ENCODE measurements around the gene TLCD4.

TLCD4 gene

GRCh38 chr1:95119273-95119672 is 2.1 kb downstream of the TLCD4 start:
- H3K36me3 ChIP-seq = no peaks in the 10 kb centered on the region
- no peak overlapping the region for H3K4me3 ChIP-seq (ENCODE audit: low read depth in 1 of 2, low read length in 1 of 2)
- no peaks in the 10 kb centered on the region for H3K9me3 ChIP-seq
- no peak overlapping the region for H3K27ac ChIP-seq
- peaks cover 25 to 34% of the 10 kb centered on the region in 2 experiments for H3K4me1 ChIP-seq (ENCODE audit: control insufficient read depth in 1 of 2, insufficient read depth in 1 of 2, low read depth in 1 of 2, low read length in 1 of 2)
- TF ChIP-seq, protein P1, sequence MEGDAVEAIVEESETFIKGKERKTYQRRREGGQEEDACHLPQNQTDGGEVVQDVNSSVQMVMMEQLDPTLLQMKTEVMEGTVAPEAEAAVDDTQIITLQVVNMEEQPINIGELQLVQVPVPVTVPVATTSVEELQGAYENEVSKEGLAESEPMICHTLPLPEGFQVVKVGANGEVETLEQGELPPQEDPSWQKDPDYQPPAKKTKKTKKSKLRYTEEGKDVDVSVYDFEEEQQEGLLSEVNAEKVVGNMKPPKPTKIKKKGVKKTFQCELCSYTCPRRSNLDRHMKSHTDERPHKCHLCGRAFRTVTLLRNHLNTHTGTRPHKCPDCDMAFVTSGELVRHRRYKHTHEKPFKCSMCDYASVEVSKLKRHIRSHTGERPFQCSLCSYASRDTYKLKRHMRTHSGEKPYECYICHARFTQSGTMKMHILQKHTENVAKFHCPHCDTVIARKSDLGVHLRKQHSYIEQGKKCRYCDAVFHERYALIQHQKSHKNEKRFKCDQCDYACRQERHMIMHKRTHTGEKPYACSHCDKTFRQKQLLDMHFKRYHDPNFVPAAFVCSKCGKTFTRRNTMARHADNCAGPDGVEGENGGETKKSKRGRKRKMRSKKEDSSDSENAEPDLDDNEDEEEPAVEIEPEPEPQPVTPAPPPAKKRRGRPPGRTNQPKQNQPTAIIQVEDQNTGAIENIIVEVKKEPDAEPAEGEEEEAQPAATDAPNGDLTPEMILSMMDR (IDR thresholded peaks at IDR 0.05) = no peak
- H3K27me3 ChIP-seq = peaks cover 56% of the 10 kb centered on the region

GRCh38 chr1:95122151-95122697 is 5.1 kb downstream of the TLCD4 start:
- Histone ChIP-seq H3K4me1 (ENCODE audit: control insufficient read depth in 1 of 2, insufficient read depth in 1 of 2, low read depth in 1 of 2, low read length in 1 of 2) (peaks cover 7 to 13% of the 10 kb centered on the region in 2 experiments), H3K27ac (no peak overlapping the region), H3K4me3 (ENCODE audit: low read depth in 1 of 2, low read length in 1 of 2) (no peak overlapping the region), H3K9me3 (no peaks in the 10 kb centered on the region), H3K27me3 (peaks cover 61% of the 10 kb centered on the region), H3K36me3 (no peaks in the 10 kb centered on the region)
- TF ChIP-seq, protein P1 (IDR thresholded peaks at IDR 0.05) = no peak

- Histone ChIP-seq H3K36me3 (no peaks in the 10 kb centered on the region), H3K4me3 (ENCODE audit: low read depth in 1 of 2, low read length in 1 of 2) (no peak overlapping the region), H3K4me1 (ENCODE audit: control insufficient read depth in 1 of 2, insufficient read depth in 1 of 2, low read depth in 1 of 2, low read length in 1 of 2) (no peaks in the 10 kb centered on the region), H3K27me3 (peaks cover 52% of the 10 kb centered on the region), H3K9me3 (no peaks in the 10 kb centered on the region), H3K27ac (no peak overlapping the region)
- TF ChIP-seq, protein P1 (IDR thresholded peaks at IDR 0.05) = no peak
Observed at GRCh38 chr1:95124342-95124741, 7.2 kb downstream of the TLCD4 start.

DNA sequence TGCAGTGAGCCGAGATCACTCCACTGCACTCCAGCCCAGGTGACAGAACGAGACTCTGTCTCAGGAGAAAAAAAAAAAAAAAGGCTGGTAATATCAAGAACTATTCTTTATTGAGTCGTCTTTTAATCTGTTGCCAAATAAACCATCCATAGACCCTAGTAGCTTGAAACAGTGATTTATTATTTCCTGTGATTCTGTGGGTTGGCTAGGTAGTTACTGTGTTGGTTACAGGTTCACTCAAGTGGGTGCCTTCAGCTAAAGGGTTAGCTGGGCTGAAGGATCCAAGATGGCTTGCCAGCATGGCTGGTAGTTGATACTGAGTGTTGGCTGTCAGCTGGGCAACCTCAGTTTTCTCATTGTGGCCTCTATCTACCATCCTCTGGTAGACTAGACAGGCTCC is 9.2 kb downstream of the TLCD4 start:
- Histone ChIP-seq H3K9me3 (no peaks in the 10 kb centered on the region), H3K27ac (no peak overlapping the region), H3K4me1 (ENCODE audit: control insufficient read depth in 1 of 2, insufficient read depth in 1 of 2, low read depth in 1 of 2, low read length in 1 of 2) (no peaks in the 10 kb centered on the region), H3K36me3 (no peaks in the 10 kb centered on the region), H3K4me3 (ENCODE audit: low read depth in 1 of 2, low read length in 1 of 2) (no peak overlapping the region), H3K27me3 (peaks cover 39% of the 10 kb centered on the region)
- TF ChIP-seq, protein P1 (IDR thresholded peaks at IDR 0.05) = no peak

DNA sequence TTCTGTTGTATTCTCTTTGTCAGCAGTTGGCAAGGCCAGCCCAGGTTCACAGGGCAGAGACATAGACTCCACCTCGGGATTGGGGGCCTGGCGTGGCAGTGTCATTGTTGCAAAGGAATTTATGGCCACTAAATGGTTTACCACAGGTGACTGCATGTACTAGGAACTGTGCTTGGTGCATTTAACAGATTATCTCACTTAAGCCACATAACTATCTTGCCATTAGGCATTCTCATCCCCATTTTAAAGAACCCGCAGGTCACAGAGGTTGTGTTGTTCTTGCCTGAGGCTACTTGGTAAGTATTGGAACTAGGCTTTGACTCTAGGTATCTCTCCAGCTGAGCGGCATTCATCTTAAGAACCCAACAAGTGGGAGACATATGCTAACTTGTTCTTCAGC is 9.7 kb downstream of the TLCD4 start:
- Histone ChIP-seq H3K4me3 (ENCODE audit: low read depth in 1 of 2, low read length in 1 of 2) (no peak overlapping the region), H3K27me3 (peaks cover 34% of the 10 kb centered on the region), H3K27ac (no peak overlapping the region), H3K36me3 (no peaks in the 10 kb centered on the region), H3K9me3 (no peaks in the 10 kb centered on the region), H3K4me1 (ENCODE audit: control insufficient read depth in 1 of 2, insufficient read depth in 1 of 2, low read depth in 1 of 2, low read length in 1 of 2) (no peaks in the 10 kb centered on the region)
- TF ChIP-seq, protein P1 (IDR thresholded peaks at IDR 0.05) = no peak

GRCh38 chr1:95127380-95127779 is 10.2 kb downstream of the TLCD4 start:
- Histone ChIP-seq H3K27ac (no peak overlapping the region), H3K27me3 (peaks cover 29% of the 10 kb centered on the region), H3K9me3 (no peaks in the 10 kb centered on the region), H3K4me3 (ENCODE audit: low read depth in 1 of 2, low read length in 1 of 2) (no peak overlapping the region), H3K36me3 (no peaks in the 10 kb centered on the region), H3K4me1 (ENCODE audit: control insufficient read depth in 1 of 2, insufficient read depth in 1 of 2, low read depth in 1 of 2, low read length in 1 of 2) (no peaks in the 10 kb centered on the region)
- TF ChIP-seq, protein P1 (IDR thresholded peaks at IDR 0.05) = no peak
